KOPT-K1 (cell line): Measurements from ENCODE around the gene PABPC1L2A.
"Not testable (repeated sequence)": the region's sequence is repeated elsewhere in the genome, so short reads cannot be mapped to it uniquely, and the experiment has no call there.

Experiments used
- H3K27ac ChIP-seq: fragments of 200-600 bp; sonication (generic); 2 replicates; pipeline ENCODE4 v1.5.1; 2016; ENCODE audit warnings: antibody characterized with exemption, mild to moderate bottlenecking, low read depth, low read length; ENCODE audit not compliant: poor library complexity, severe bottlenecking
- H3K36me3 ChIP-seq: fragments of 200-600 bp; sonication (generic); 2 replicates; pipeline ENCODE4 v1.5.1; 2017; ENCODE audit warnings: antibody characterized with exemption, mild to moderate bottlenecking, low read length, moderate library complexity; ENCODE audit not compliant: insufficient read depth
- H3K9me3 ChIP-seq: fragments of 200-600 bp; sonication (generic); 2 replicates; pipeline ENCODE4 v1.5.1; 2017; ENCODE audit warnings: antibody characterized with exemption, low read length, mild to moderate bottlenecking; ENCODE audit not compliant: insufficient read depth, poor library complexity, severe bottlenecking

The PABPC1L2A gene

GRCh38 chrX:73079024-73079562, at the start of gene PABPC1L2A:
Gene PABPC1L2A (minus strand): TSS chrX:73079512. CDS start chrX:73079386, 126 bp downstream.
- not testable (repeated sequence) for H3K27ac ChIP-seq, H3K36me3 ChIP-seq, H3K9me3 ChIP-seq

- no peaks in the 10 kb centered on the region for H3K36me3 ChIP-seq
- H3K27ac ChIP-seq, result no peak overlapping the region
- no peaks in the 10 kb centered on the region for H3K9me3 ChIP-seq
Observed at GRCh38 chrX:73127700-73128241, 48.5 kb upstream of the PABPC1L2A start.

- Histone ChIP-seq H3K36me3 (no peaks in the 10 kb centered on the region), H3K27ac (no peak overlapping the region), H3K9me3 (no peaks in the 10 kb centered on the region)
Observed at GRCh38 chrX:73126240-73126639, 46.9 kb upstream of the PABPC1L2A start.

- H3K27ac ChIP-seq, H3K36me3 ChIP-seq, H3K9me3 ChIP-seq: not testable (repeated sequence)
Observed at GRCh38 chrX:73099505-73099904, 20.2 kb upstream of the PABPC1L2A start.

GRCh38 chrX:73086766-73087165, 7.5 kb upstream of the PABPC1L2A start:
- not testable (repeated sequence) for H3K9me3 ChIP-seq, H3K36me3 ChIP-seq, H3K27ac ChIP-seq

- not testable (repeated sequence) for H3K9me3 ChIP-seq, H3K27ac ChIP-seq, H3K36me3 ChIP-seq
Observed at GRCh38 chrX:73079884-73080283, 572 bp upstream of the PABPC1L2A start.

- not testable (repeated sequence) for H3K27ac ChIP-seq, H3K36me3 ChIP-seq, H3K9me3 ChIP-seq
Observed at GRCh38 chrX:73078597-73078996, 715 bp downstream of the PABPC1L2A start.

- Histone ChIP-seq H3K9me3 (no peaks in the 10 kb centered on the region), H3K27ac (no peak overlapping the region), H3K36me3 (no peaks in the 10 kb centered on the region)
Observed at GRCh38 chrX:73076838-73077237, 2.5 kb downstream of the PABPC1L2A start.

GRCh38 chrX:73069365-73070035, 9.8 kb downstream of the PABPC1L2A start:
- Histone ChIP-seq H3K36me3 (no peaks in the 10 kb centered on the region), H3K27ac (no peak overlapping the region), H3K9me3 (no peaks in the 10 kb centered on the region)

GRCh38 chrX:73068467-73069364, 10.6 kb downstream of the PABPC1L2A start:
- H3K9me3 ChIP-seq, result no peaks in the 10 kb centered on the region
- no peaks in the 10 kb centered on the region for H3K36me3 ChIP-seq
- no peak overlapping the region for H3K27ac ChIP-seq

- not testable (repeated sequence) for H3K36me3 ChIP-seq, H3K9me3 ChIP-seq, H3K27ac ChIP-seq
Observed at GRCh38 chrX:73067761-73068466, 11.4 kb downstream of the PABPC1L2A start.

- H3K9me3 ChIP-seq, result no peaks in the 10 kb centered on the region
- no peak overlapping the region for H3K27ac ChIP-seq
- no peaks in the 10 kb centered on the region for H3K36me3 ChIP-seq
Observed at GRCh38 chrX:73028876-73029275, 50.4 kb downstream of the PABPC1L2A start.
